HepG2 (cell line): ENCODE results near the gene TAS1R1. TPM values are rescaled to one million over a fixed set of nuclear protein-coding genes. Genes with fewer than 3 reads are reported as not detected.

Source experiments
- DNMT1 ChIP-seq: sonication (generic); formaldehyde crosslinking; IDR thresholded peaks from 2 replicates; pipeline ENCODE4 v1.5.1; 2020; ENCODE audit warnings: mild to moderate bottlenecking, missing genetic modification reagents
- GTF2F1 ChIP-seq: fragments of 150-350 bp; IDR thresholded peaks from 2 replicates; pipeline ENCODE4 v1.6.1; 2014; ENCODE audit warnings: low read length
- MEIS2 ChIP-seq: sonication (generic); formaldehyde crosslinking; IDR thresholded peaks from 2 replicates; pipeline ENCODE4 v1.9.0; 2021; ENCODE audit warnings: mild to moderate bottlenecking, missing genetic modification reagents
- RORA ChIP-seq: sonication (generic); formaldehyde crosslinking; IDR thresholded peaks from 2 replicates; pipeline ENCODE4 v1.5.0; 2020; ENCODE audit warnings: mild to moderate bottlenecking, missing genetic modification reagents, moderate library complexity
- SAFB2 ChIP-seq: sonication (generic); formaldehyde crosslinking; IDR thresholded peaks from 2 replicates; pipeline ENCODE4 v1.5.1; 2020; ENCODE audit warnings: missing genetic modification reagents, low read depth, mild to moderate bottlenecking, borderline replicate concordance
- STAG1 ChIP-seq: sonication (generic); formaldehyde crosslinking; IDR thresholded peaks from 2 replicates; pipeline ENCODE4 v1.4.0; 2020; ENCODE audit warnings: missing genetic modification reagents
- TBX2 ChIP-seq: sonication (generic); formaldehyde crosslinking; IDR thresholded peaks from 2 replicates; pipeline ENCODE4 v1.5.0; 2020; ENCODE audit warnings: missing genetic modification reagents, mild to moderate bottlenecking, borderline replicate concordance
- ZNF607 ChIP-seq: sonication (generic); formaldehyde crosslinking; IDR thresholded peaks from 2 replicates; pipeline ENCODE4 v1.5.1; 2020; ENCODE audit warnings: missing genetic modification reagents, mild to moderate bottlenecking, borderline replicate concordance
- ZNF629 ChIP-seq: sonication (generic); formaldehyde crosslinking; conservative IDR thresholded peaks from 2 replicates; pipeline ENCODE4 v1.5.0; 2020; ENCODE audit warnings: missing genetic modification reagents
- ZNF816 ChIP-seq: sonication (generic); formaldehyde crosslinking; IDR thresholded peaks from 2 replicates; pipeline ENCODE4 v1.8.0; 2022; ENCODE audit warnings: missing genetic modification reagents, mild to moderate bottlenecking, borderline replicate concordance
- ZSCAN25 ChIP-seq: sonication (generic); formaldehyde crosslinking; IDR thresholded peaks from 2 replicates; pipeline ENCODE4 v1.8.0; 2022; ENCODE audit warnings: mild to moderate bottlenecking, missing genetic modification reagents
- polyA plus RNA-seq, 8 experiments: library from polyadenylated mRNA; depleted of rRNA in 3 of 8; stranded (reverse) in 7 of 8; unstranded in 1 of 8; fragments of >200 nt; fragmentation: Illumina TruSeq in 4 of 8; extraction: Trizol in 4 of 8; gene quantifications; 2 replicates each; pipeline versions ENCODE4 v1.2.1 to v1.2.3, GENCODE V29; 2011 to 2016; ENCODE audit warnings: low read depth in 4 of 8, missing spikeins in 1 of 8, mixed read lengths in 1 of 8; ENCODE audit not compliant: insufficient read depth in 1 of 8
- total RNA-seq, 5 experiments: library from RNA; depleted of rRNA; stranded (reverse); fragments of >200 nt; fragmentation: Illumina TruSeq; extraction: Trizol; gene quantifications; 2 replicates each; pipeline ENCODE4 v1.2.3, GENCODE V29; 2016; ENCODE audit warnings: low read depth in 1 of 5
- TF ChIP-seq, protein P1 (sequence below): sonication (generic); formaldehyde crosslinking; IDR thresholded peaks from 2 replicates; pipeline ENCODE4 v1.4.0; 2020; ENCODE audit warnings: missing genetic modification reagents, mild to moderate bottlenecking, borderline replicate concordance
- TF ChIP-seq, protein P2 (sequence below): sonication (generic); formaldehyde crosslinking; IDR thresholded peaks from 2 replicates; pipeline ENCODE4 v1.5.0; 2020; ENCODE audit warnings: missing genetic modification reagents

The TAS1R1 gene
- total and polyA plus RNA-seq, 2 of the 13 experiments (the other 11 are each of a cell fraction or from before 2014, with no cell fraction given), result 1.4 to 1.6 TPM

DNA sequence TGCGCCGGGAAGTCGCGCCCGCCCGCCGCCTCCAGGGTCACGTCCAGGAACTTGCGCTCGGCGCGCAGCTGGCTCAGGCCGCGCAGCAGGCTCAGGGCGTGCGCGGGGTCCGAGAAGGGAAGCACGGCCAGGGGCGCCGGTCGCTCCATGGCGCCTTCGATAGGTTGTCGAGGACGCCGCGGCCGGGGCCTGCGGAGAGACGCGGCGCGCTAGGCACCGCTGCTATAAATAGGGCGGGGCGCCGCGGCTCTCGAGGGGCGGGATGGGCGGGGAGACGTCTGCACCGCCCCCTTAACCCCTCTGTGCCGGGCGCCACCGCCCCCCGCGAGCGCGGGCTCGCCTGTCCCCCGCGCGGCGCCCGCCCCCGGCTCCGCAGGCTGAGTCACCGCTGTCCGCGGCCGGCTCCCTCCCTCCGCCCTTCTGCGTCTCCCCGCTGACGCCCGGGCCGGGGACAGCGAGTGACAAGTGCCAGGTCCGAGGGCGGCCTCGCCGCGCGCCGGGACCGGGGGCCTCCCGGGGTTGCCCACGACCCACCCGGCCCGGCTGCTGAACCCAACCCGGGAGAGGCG lies 47.6 kb downstream of the TAS1R1 start, which contains the start of gene KLHL21 (continued):
- TF ChIP-seq, protein P1, sequence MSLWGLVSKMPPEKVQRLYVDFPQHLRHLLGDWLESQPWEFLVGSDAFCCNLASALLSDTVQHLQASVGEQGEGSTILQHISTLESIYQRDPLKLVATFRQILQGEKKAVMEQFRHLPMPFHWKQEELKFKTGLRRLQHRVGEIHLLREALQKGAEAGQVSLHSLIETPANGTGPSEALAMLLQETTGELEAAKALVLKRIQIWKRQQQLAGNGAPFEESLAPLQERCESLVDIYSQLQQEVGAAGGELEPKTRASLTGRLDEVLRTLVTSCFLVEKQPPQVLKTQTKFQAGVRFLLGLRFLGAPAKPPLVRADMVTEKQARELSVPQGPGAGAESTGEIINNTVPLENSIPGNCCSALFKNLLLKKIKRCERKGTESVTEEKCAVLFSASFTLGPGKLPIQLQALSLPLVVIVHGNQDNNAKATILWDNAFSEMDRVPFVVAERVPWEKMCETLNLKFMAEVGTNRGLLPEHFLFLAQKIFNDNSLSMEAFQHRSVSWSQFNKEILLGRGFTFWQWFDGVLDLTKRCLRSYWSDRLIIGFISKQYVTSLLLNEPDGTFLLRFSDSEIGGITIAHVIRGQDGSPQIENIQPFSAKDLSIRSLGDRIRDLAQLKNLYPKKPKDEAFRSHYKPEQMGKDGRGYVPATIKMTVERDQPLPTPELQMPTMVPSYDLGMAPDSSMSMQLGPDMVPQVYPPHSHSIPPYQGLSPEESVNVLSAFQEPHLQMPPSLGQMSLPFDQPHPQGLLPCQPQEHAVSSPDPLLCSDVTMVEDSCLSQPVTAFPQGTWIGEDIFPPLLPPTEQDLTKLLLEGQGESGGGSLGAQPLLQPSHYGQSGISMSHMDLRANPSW (CRISPR knock-in tag), result no peak
- TF ChIP-seq GTF2F1 (peak; percentile 81; the same call in 1 of the 2 replicates), RORA (no peak), TBX2 (CRISPR knock-in tag) (peak; percentile 51; the same call in 1 of the 2 replicates), ZNF816 (CRISPR knock-in tag) (0 out of 2 replicates have a peak, but pooled peaks have one; percentile 44), DNMT1 (0 out of 2 replicates have a peak, but pooled peaks have one; percentile 65), ZNF629 (CRISPR knock-in tag) (no peak), MEIS2 (CRISPR knock-in tag) (peak; percentile 48; the same call in 1 of the 2 replicates), STAG1 (CRISPR knock-in tag) (no peak), ZNF607 (CRISPR knock-in tag) (peak; percentile 11; the same call in 1 of the 2 replicates), ZSCAN25 (no peak), SAFB2 (CRISPR knock-in tag) (0 out of 2 replicates have a peak, but pooled peaks have one; percentile 81)
- TF ChIP-seq, protein P2, sequence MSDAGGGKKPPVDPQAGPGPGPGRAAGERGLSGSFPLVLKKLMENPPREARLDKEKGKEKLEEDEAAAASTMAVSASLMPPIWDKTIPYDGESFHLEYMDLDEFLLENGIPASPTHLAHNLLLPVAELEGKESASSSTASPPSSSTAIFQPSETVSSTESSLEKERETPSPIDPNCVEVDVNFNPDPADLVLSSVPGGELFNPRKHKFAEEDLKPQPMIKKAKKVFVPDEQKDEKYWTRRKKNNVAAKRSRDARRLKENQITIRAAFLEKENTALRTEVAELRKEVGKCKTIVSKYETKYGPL (CRISPR knock-in tag), result no peak
- TF ChIP-seq, all 625 proteins: peak for 135
